Activated naive CD8-positive, alpha-beta T cell treated with anti-CD3 and anti-CD28 coated beads for 36 hours (primary cell): ENCODE results near the gene GYS1. TPM values are rescaled to one million over a fixed set of nuclear protein-coding genes. Genes with fewer than 3 reads are reported as not detected.
"Not testable (repeated sequence)": the region's sequence is repeated elsewhere in the genome, so short reads cannot be mapped to it uniquely, and the experiment has no call there.

Experiments
- DNase-seq: peaks from one replicate; pipeline ENCODE4 v3.0.0; 2021
- H3K27ac Mint-ChIP-seq: one replicate; pipeline ENCODE4 v1.8.0; 2022; ENCODE audit warnings: mild to moderate bottlenecking, moderate library complexity, mixed read lengths
- H3K27me3 Mint-ChIP-seq: one replicate; pipeline ENCODE4 v1.8.0; 2022; ENCODE audit warnings: mild to moderate bottlenecking, mixed read lengths
- H3K36me3 Mint-ChIP-seq: one replicate; pipeline ENCODE4 v1.8.0; 2021; ENCODE audit warnings: mild to moderate bottlenecking, mixed read lengths
- H3K4me1 Mint-ChIP-seq: one replicate; pipeline ENCODE4 v1.8.0; 2021; ENCODE audit warnings: mixed read lengths
- H3K4me3 Mint-ChIP-seq: one replicate; pipeline ENCODE4 v1.8.0; 2022; ENCODE audit warnings: mild to moderate bottlenecking, moderate library complexity, mixed read lengths
- H3K9me3 Mint-ChIP-seq: one replicate; pipeline ENCODE4 v1.8.0; 2022; ENCODE audit warnings: mixed read lengths
- total RNA-seq, 2 experiments: library from RNA; stranded (reverse); gene quantifications; one replicate each; pipeline ENCODE4 v1.2.3, GENCODE V29; 2021

Gene GYS1
- total RNA-seq, 2 experiments from 2014 or later, result 48.9 to 57.6 TPM

DNA sequence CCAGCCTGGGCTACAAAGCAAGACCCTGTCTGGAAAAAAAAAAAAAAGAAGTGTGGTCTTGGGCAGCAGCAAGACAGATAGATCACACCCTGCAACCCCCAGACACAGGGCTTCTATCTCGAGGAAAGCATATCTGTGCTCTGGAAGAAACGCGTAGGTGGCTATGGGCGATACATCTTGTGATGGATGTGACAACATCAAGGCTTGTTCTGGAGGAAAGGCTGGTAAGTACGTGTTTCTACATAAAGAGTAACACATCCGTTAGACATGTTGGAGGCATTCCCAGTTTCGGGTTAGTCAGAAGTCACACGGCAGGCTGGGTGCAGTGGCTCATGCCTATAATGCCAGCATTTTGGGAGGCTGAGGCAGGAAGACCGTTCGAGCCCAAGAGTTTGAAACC lies 66.2 kb downstream of the GYS1 start:
- peaks cover 3% of the 10 kb centered on the region for H3K36me3 Mint-ChIP-seq
- peak overlapping the region; percentile 65 for H3K27ac Mint-ChIP-seq
- H3K27me3 Mint-ChIP-seq, result no peaks in the 10 kb centered on the region
- H3K4me1 Mint-ChIP-seq, result peaks cover 4% of the 10 kb centered on the region
- H3K9me3 Mint-ChIP-seq, result no peaks in the 10 kb centered on the region
- H3K4me3 Mint-ChIP-seq, result no peak overlapping the region
- DNase-seq, result no peak

DNA sequence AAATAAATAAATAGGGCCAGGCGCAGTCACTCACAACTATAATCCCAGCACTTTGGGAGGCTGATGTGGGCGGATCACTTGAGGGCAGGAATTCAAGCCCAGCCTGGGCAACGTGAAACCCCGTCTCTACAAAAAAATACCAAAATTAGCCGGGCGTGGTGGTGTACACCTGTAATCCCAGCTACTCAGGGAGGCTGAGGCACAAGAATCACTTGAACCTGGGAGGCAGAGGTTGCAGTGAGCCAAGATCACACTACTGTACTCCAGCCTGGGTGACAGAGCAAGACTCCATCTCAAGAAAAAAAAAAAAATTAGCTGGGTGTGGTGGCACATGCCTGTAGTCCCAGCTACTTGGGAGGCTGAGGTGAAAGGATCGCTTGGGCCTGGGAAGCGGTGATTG lies 67.2 kb downstream of the GYS1 start:
- not testable (repeated sequence) for DNase-seq, H3K4me3 Mint-ChIP-seq, H3K36me3 Mint-ChIP-seq, H3K9me3 Mint-ChIP-seq, H3K4me1 Mint-ChIP-seq, H3K27ac Mint-ChIP-seq, H3K27me3 Mint-ChIP-seq

DNA sequence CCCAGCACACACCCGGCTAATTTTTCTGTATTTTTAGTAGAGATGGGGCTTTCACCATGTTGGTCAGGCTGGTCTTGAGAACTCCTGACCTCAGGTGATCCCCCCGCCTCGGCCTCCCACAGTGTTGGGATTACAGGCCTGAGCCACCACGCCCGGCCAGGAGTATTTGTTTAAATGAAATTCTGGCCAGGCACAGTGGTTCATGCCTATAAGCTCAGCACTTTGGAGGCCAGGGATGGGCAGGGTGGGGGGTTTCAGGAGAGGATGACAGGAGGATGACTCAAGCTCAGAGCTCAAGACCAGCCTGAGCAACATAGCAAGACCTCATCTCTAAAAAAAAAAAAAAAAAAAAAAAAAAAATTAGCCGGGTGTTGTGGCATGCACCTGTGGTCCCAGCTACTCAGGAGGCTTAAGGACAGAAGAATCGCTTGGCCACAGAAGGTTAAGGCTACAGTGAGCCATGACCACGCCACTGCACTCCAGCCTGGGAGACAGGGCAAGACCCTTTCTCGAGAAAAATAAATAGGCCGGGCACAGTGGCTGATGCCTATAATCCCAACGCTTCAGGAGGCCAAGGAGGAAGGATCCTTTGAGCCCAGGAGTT lies 67.8 kb downstream of the GYS1 start:
- H3K36me3 Mint-ChIP-seq, result peaks cover 3% of the 10 kb centered on the region
- H3K4me3 Mint-ChIP-seq, result no peak overlapping the region
- no peak overlapping the region for H3K27ac Mint-ChIP-seq
- DNase-seq, result no peak
- no peaks in the 10 kb centered on the region for H3K9me3 Mint-ChIP-seq
- peaks cover 4% of the 10 kb centered on the region for H3K4me1 Mint-ChIP-seq
- no peaks in the 10 kb centered on the region for H3K27me3 Mint-ChIP-seq

DNA sequence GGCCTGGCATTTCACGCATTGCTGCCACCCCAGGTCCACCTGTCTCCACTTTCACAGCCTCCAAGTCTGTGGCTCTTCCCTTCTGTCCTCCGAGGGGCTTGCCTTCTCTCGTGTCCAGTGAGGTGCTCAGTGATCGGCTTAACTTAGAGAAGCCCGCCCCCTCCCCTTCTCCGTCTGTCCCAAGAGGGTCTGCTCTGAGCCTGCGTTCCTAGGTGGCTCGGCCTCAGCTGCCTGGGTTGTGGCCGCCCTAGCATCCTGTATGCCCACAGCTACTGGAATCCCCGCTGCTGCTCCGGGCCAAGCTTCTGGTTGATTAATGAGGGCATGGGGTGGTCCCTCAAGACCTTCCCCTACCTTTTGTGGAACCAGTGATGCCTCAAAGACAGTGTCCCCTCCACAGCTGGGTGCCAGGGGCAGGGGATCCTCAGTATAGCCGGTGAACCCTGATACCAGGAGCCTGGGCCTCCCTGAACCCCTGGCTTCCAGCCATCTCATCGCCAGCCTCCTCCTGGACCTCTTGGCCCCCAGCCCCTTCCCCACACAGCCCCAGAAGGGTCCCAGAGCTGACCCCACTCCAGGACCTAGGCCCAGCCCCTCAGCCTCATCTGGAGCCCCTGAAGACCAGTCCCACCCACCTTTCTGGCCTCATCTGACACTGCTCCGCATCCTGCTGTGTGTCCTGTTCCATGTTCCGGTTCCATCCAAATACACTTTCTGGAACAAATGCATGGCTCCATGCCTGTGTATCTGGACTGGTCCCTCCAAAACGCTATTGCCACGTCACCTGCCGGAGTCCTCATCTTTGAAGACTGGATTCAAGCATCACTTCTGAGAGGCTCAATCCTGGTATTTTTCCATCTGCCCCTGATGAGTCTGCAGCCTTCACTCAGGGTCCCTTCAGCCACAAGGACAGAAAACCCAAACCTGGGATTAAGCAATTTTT lies 70.3 kb downstream of the GYS1 start:
- DNase-seq, result no peak

DNA sequence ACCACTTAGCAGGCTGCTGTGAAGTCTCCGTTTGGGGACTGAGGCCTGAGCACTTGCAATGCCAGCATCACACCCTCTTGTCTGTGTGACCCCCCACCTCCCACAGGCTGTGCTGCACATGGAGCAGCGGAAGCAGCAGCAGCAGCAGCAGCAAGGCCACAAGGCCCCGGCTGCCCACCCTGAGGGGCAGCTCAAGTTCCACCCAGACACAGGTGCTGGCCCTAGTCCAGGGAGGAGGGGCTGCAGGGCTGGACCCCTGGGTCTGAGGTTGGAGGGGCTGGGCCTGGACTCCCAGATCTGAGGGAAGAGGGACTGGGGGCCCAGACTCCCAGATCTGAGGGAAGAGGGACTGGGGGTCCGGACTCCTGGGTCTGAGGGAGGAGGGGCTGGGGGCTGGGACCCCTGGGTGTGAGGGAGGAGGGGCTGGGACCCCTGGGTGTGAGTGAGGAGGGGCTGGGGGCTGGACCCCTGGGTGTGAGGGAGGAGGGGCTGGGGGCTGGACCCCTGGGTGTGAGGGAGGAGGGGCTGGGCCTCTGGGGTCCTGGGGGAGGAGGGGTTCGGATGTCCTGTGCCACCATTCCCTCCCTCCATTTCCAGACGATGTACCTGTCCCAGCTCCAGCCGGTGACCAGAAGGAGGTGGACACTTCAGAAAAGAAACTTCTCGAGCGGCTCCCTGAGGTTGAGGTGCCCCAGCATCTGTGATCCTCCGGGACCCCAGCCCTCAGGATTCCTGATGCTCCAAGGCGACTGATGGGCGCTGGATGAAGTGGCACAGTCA lies 71.2 kb downstream of the GYS1 start:
- Mint-ChIP-seq H3K9me3 (no peaks in the 10 kb centered on the region), H3K36me3 (peaks cover 9% of the 10 kb centered on the region), H3K4me3 (no peak overlapping the region), H3K27me3 (no peaks in the 10 kb centered on the region), H3K4me1 (peaks cover 2% of the 10 kb centered on the region), H3K27ac (no peak overlapping the region)
- no peak for DNase-seq

More for the DNA sequence above, 70.3 kb downstream of the GYS1 start:
- Mint-ChIP-seq H3K9me3 (no peaks in the 10 kb centered on the region), H3K4me1 (peaks cover 4% of the 10 kb centered on the region), H3K36me3 (peaks cover 9% of the 10 kb centered on the region), H3K27ac (peak overlapping the region; percentile 65), H3K27me3 (no peaks in the 10 kb centered on the region), H3K4me3 (no peak overlapping the region)

DNA sequence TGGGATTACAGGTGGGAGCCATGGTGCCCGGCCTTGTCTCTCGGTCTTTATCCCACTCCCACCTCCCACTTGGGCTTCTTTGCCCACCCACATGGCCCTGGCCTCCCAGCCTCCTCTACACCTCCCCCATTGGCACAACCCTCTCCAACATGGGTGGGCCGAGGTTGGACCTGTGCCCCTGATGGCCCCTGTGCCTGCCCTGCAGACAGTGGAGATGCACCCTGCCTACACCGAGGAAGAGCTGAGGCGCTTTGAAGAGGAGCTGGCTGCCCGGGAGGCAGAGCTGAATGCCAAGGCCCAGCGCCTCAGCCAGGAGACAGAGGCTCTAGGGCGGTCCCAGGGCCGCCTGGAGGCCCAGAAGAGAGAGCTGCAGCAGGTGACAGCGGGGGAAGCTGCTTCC lies 72.2 kb downstream of the GYS1 start:
- no peaks in the 10 kb centered on the region for H3K27me3 Mint-ChIP-seq
- no peaks in the 10 kb centered on the region for H3K9me3 Mint-ChIP-seq
- peaks cover 10% of the 10 kb centered on the region for H3K36me3 Mint-ChIP-seq
- DNase-seq, result no peak
- peak overlapping the region; percentile 16 for H3K27ac Mint-ChIP-seq
- no peaks in the 10 kb centered on the region for H3K4me1 Mint-ChIP-seq
- no peak overlapping the region for H3K4me3 Mint-ChIP-seq

DNA sequence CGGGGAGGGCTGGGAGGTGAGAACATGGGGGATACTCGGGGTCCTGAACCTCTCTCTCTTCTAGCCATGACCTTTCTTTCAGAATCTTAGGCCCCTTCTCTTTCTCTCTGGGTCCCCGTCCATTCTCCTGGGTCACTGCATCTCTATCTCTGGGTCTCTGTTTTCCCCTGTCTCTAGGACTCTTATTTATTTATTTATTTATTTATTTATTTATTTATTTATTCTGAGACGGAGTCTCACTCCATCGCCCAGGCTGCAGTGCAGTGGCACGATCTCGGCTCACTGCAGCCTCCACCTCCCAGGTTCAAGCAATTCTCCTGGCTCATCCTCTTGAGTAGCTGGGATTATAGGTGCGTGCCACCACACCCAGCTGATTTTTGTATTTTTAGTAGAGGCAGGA lies 73.8 kb downstream of the GYS1 start:
- H3K4me1 Mint-ChIP-seq, H3K27me3 Mint-ChIP-seq, H3K9me3 Mint-ChIP-seq, DNase-seq, H3K27ac Mint-ChIP-seq, H3K4me3 Mint-ChIP-seq: not testable (repeated sequence)
- peaks cover 14% of the 10 kb centered on the region for H3K36me3 Mint-ChIP-seq

DNA sequence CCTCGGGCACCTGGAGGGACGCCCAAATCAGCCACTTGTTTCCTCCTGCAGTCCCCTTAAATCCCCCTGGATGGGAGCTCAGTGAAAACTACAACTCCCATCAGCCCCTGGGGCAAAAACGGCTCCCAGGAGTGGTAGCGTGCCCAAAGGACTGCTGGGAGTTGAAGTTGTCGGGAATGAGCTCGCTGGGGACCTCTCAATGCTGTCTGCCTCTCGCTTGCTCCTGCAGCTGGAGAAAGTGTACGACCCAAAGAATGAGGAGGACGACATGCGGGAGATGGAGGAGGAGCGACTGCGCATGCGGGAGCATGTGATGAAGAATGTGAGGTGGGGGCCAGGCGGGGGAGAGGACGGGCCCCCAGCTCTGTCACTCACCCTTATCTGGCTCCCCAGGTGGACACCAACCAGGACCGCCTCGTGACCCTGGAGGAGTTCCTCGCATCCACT lies 74.3 kb downstream of the GYS1 start:
- Mint-ChIP-seq H3K9me3 (no peaks in the 10 kb centered on the region), H3K27me3 (no peaks in the 10 kb centered on the region), H3K27ac (no peak overlapping the region), H3K36me3 (peaks cover 18% of the 10 kb centered on the region), H3K4me3 (no peak overlapping the region), H3K4me1 (no peaks in the 10 kb centered on the region)
- DNase-seq, result no peak

Other genes with a start within 250 kb of the GYS1 start
- not detected for gene IZUMO1, start 246.4 kb downstream of the GYS1 start, total RNA-seq
- under 1 TPM; 0.06 to 0.12 TPM for gene FUT1, start 240.7 kb downstream of the GYS1 start, total RNA-seq
- gene FGF21, start 237.8 kb downstream of the GYS1 start, total RNA-seq, result not detected
- 10 to 100 TPM; 62.6 to 63.6 TPM for gene BCAT2, start 182.3 kb downstream of the GYS1 start, total RNA-seq
- under 1 TPM; 0.35 to 0.66 TPM for gene HSD17B14, start 156.8 kb downstream of the GYS1 start, total RNA-seq
- gene PLEKHA4, start 124.7 kb downstream of the GYS1 start, total RNA-seq, result 1 to 10 TPM; 5.8 to 7.6 TPM
- gene PPP1R15A, start 120.9 kb downstream of the GYS1 start, total RNA-seq, result 10 to 100 TPM; 60.8 to 65.4 TPM
- under 1 TPM; 0.12 to 0.16 TPM for gene TULP2, start 94.6 kb downstream of the GYS1 start, total RNA-seq
- 10 to 100 TPM; 90.6 to 91.7 TPM for gene NUCB1, start 93.0 kb downstream of the GYS1 start, total RNA-seq
- 1 to 10 TPM in 1 of 2 experiments, under 1 TPM in 1; 0.74 to 1.1 TPM for gene DHDH, start 59.6 kb downstream of the GYS1 start, total RNA-seq
- gene BAX, start 38.4 kb downstream of the GYS1 start, total RNA-seq, result 100 to 1,000 TPM; 191 TPM
- 1,000 to 10,000 TPM; 1,137 to 1,177 TPM for gene FTL, start 28.0 kb downstream of the GYS1 start, total RNA-seq
- gene RUVBL2, start 578 bp upstream of the GYS1 start, total RNA-seq, result 100 to 1,000 TPM; 187 to 189 TPM
- not detected for gene LHB, start 23.8 kb upstream of the GYS1 start, total RNA-seq
- not detected for gene CGB3, start 31.0 kb upstream of the GYS1 start, total RNA-seq
- gene CGB2, start 38.6 kb upstream of the GYS1 start, total RNA-seq, result not detected
- not detected for gene CGB1, start 43.6 kb upstream of the GYS1 start, total RNA-seq
- not detected for gene CGB5, start 50.5 kb upstream of the GYS1 start, total RNA-seq
- gene CGB8, start 55.8 kb upstream of the GYS1 start, total RNA-seq, result not detected
- gene CGB7, start 64.4 kb upstream of the GYS1 start, total RNA-seq, result not detected
- not detected for gene NTF4, start 71.5 kb upstream of the GYS1 start, total RNA-seq
- not detected for gene KCNA7, start 79.4 kb upstream of the GYS1 start, total RNA-seq
- 100 to 1,000 TPM; 205 to 230 TPM for gene SNRNP70, start 92.1 kb upstream of the GYS1 start, total RNA-seq
- 1 to 10 TPM; 2.2 to 2.5 TPM for gene LIN7B, start 121.1 kb upstream of the GYS1 start, total RNA-seq
- gene C19orf73, start 125.8 kb upstream of the GYS1 start, total RNA-seq, result 1 to 10 TPM; 1.0 to 1.3 TPM
- 1 to 10 TPM; 3.2 to 4.3 TPM for gene PPFIA3, start 126.2 kb upstream of the GYS1 start, total RNA-seq
- not detected for gene HRC, start 162.1 kb upstream of the GYS1 start, total RNA-seq
- gene TRPM4, start 164.5 kb upstream of the GYS1 start, total RNA-seq, result not detected